ENCODE results near the gene NCBP2. TPM values are rescaled to one million over a fixed set of nuclear protein-coding genes. Genes with fewer than 3 reads are reported as not detected.

Gene NCBP2
- total and polyA plus RNA-seq, 9 donors: 50.7 to 87.2 (median 75.1) TPM

- no peak overlapping the region for H3K27ac ChIP-seq (ENCODE audit: low read length)
- H3K4me1 ChIP-seq (ENCODE audit: control insufficient read depth, insufficient read depth, low read length): no peaks in the 10 kb centered on the region
- WGBS (ENCODE audit: insufficient coverage): no CpG with 5 or more reads among the region's 2 CpGs
- no peaks in the 10 kb centered on the region for H3K27me3 ChIP-seq (ENCODE audit: control insufficient read depth, insufficient read depth, low read length)
- no peak overlapping the region for H3K4me3 ChIP-seq (ENCODE audit: low read length)
- peaks cover 9% of the 10 kb centered on the region for H3K9me3 ChIP-seq (replicated peaks; ENCODE audit: control insufficient read depth, low read depth, low read length)
- DNase-seq: no peak
- H3K36me3 ChIP-seq (ENCODE audit: control insufficient read depth, insufficient read depth, low read length): peaks cover 15% of the 10 kb centered on the region
Observed at GRCh38 chr3:196918968-196919367, 23.4 kb downstream of the NCBP2 start.

DNA sequence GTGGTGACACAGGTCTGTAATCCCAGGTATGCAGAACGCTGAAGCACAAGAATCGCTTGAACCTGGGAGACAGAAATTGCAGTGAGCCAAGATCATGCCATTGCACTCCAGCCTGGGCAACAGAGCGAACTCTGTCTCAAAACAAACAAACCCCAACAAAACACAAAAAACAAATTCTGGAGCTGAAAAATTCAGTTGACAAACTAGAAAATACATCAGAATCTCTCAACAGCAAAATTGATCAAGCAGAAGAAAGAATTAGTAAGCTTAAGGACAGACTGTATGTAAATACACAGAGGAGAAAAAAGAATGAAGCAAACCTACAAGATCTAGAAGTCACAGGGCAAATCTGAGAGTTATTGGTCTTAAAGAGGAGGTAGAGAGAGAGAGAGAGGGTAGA, 25.3 kb downstream of the NCBP2 start:
- H3K36me3 ChIP-seq (ENCODE audit: control insufficient read depth, insufficient read depth, low read length): peaks cover 8% of the 10 kb centered on the region
- no peak overlapping the region for H3K27ac ChIP-seq (ENCODE audit: low read length)

GRCh38 chr3:196916221-196916620, 26.1 kb downstream of the NCBP2 start:
- H3K9me3 ChIP-seq (replicated peaks; ENCODE audit: control insufficient read depth, low read depth, low read length): peaks cover 9% of the 10 kb centered on the region
- no peak overlapping the region for H3K4me3 ChIP-seq (ENCODE audit: low read length)
- no peak for DNase-seq
- H3K27me3 ChIP-seq (ENCODE audit: control insufficient read depth, insufficient read depth, low read length): no peaks in the 10 kb centered on the region
- no CpG with 5 or more reads among the region's 1 CpG for WGBS (ENCODE audit: insufficient coverage)
- H3K27ac ChIP-seq (ENCODE audit: low read length): no peak overlapping the region
- no peaks in the 10 kb centered on the region for H3K4me1 ChIP-seq (ENCODE audit: control insufficient read depth, insufficient read depth, low read length)
- H3K36me3 ChIP-seq (ENCODE audit: control insufficient read depth, insufficient read depth, low read length): peaks cover 8% of the 10 kb centered on the region

More for the DNA sequence above, 25.3 kb downstream of the NCBP2 start:
- Histone ChIP-seq H3K27me3 (ENCODE audit: control insufficient read depth, insufficient read depth, low read length) (no peaks in the 10 kb centered on the region), H3K9me3 (replicated peaks; ENCODE audit: control insufficient read depth, low read depth, low read length) (peaks cover 9% of the 10 kb centered on the region), H3K4me3 (ENCODE audit: low read length) (no peak overlapping the region), H3K4me1 (ENCODE audit: control insufficient read depth, insufficient read depth, low read length) (no peaks in the 10 kb centered on the region)
- DNase-seq: no peak
- WGBS (ENCODE audit: insufficient coverage): 100% methylated on average over 2 of the region's 3 CpGs

DNA sequence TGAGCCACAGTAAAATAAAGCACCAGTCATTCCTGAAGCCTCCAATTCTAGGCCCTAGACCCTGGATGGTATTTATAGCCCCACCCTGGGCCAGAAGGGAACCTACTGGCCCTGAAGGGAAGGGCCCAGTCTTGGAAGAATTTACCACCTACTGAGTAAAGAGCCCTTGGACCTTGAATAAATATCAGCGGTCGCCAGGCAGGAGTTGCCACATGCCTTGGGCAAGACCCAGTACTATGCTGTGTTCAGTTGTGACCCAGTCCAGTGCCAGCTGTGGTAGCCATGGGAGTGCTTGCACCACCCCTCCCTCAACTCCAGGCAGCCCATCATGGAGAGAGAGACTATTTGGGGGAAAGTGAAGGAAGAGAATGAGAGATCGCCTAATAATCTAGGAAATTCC, 27.0 kb downstream of the NCBP2 start:
- Histone ChIP-seq H3K4me3 (ENCODE audit: low read length) (no peak overlapping the region), H3K27me3 (ENCODE audit: control insufficient read depth, insufficient read depth, low read length) (no peaks in the 10 kb centered on the region), H3K9me3 (replicated peaks; ENCODE audit: control insufficient read depth, low read depth, low read length) (peaks cover 9% of the 10 kb centered on the region), H3K36me3 (ENCODE audit: control insufficient read depth, insufficient read depth, low read length) (peaks cover 8% of the 10 kb centered on the region), H3K27ac (ENCODE audit: low read length) (no peak overlapping the region), H3K4me1 (ENCODE audit: control insufficient read depth, insufficient read depth, low read length) (no peaks in the 10 kb centered on the region)
- DNase-seq: no peak
- WGBS (ENCODE audit: insufficient coverage): 100% methylated on average over 2 of the region's 3 CpGs

DNA sequence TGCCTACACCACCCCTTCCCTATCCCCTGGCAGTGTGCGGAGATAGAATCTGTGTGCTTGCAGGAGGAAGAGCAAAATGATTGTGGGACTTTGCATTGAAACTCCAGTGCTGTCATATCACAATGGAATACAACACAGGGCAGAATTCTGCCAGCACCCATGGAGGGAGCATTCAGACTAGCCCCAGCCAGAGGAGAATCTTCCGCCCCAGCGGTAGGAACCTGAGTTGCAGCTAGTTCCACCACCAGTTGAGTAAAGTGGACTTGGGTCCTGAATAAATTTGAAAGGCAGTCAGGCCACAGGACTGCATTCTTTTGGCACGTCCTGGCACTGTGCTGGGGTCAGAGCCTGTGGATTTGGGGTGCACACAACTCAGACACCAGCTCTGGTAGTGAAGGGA, 27.5 kb downstream of the NCBP2 start:
- no peak for DNase-seq
- peaks cover 9% of the 10 kb centered on the region for H3K9me3 ChIP-seq (replicated peaks; ENCODE audit: control insufficient read depth, low read depth, low read length)
- no peaks in the 10 kb centered on the region for H3K4me1 ChIP-seq (ENCODE audit: control insufficient read depth, insufficient read depth, low read length)
- peaks cover 8% of the 10 kb centered on the region for H3K36me3 ChIP-seq (ENCODE audit: control insufficient read depth, insufficient read depth, low read length)
- H3K4me3 ChIP-seq (ENCODE audit: low read length): no peak overlapping the region
- 86% methylated on average over 4 of the region's 4 CpGs for WGBS (ENCODE audit: insufficient coverage)
- no peaks in the 10 kb centered on the region for H3K27me3 ChIP-seq (ENCODE audit: control insufficient read depth, insufficient read depth, low read length)
- no peak overlapping the region for H3K27ac ChIP-seq (ENCODE audit: low read length)

DNA sequence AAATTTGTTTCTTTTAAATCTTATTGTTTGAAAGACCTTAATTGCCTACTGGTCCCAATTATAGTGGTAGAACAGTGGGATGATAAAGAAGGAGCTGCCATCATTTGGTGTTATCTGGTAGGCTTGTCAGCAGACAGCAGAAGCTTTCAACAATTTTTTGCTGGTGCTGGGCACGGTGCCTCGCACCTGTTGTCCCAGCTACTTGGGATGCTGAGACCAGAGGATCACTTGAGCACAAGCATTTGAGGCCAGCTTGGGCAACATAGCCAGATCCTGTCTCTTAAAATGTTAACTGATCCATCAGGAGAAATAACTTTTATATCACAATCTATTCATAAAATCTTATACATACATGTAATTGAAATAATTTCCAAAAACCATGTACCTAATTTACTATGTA, 38.6 kb downstream of the NCBP2 start:
- Histone ChIP-seq H3K27me3 (ENCODE audit: control insufficient read depth, insufficient read depth, low read length) (no peaks in the 10 kb centered on the region), H3K27ac (ENCODE audit: low read length) (no peak overlapping the region), H3K4me3 (ENCODE audit: low read length) (no peak overlapping the region), H3K9me3 (replicated peaks; ENCODE audit: control insufficient read depth, low read depth, low read length) (no peaks in the 10 kb centered on the region), H3K4me1 (ENCODE audit: control insufficient read depth, insufficient read depth, low read length) (no peaks in the 10 kb centered on the region), H3K36me3 (ENCODE audit: control insufficient read depth, insufficient read depth, low read length) (peaks cover 34% of the 10 kb centered on the region)
- 95% methylated on average over 2 of the region's 2 CpGs for WGBS (ENCODE audit: insufficient coverage)
- no peak for DNase-seq

DNA sequence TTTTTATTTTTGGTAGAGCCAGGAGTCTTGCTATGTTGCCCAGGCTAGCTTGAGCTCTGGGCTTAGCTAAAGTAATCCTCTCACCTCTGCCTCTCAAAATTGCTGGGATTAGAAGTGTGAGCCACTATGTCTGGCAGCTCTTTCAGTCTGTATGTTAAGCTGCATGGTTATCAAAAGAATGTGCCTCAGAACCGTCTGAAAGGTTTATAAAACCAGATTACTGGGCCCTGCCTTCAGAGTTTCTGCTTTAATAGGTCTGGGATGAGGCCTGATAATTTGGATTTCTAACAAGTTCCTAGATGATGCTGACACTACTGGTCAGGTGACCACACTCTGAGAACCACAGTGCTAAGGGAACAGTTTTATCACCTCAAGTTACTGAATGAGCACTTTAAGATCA, 40.0 kb downstream of the NCBP2 start:
- H3K4me1 ChIP-seq (ENCODE audit: control insufficient read depth, insufficient read depth, low read length): no peaks in the 10 kb centered on the region
- no peaks in the 10 kb centered on the region for H3K9me3 ChIP-seq (replicated peaks; ENCODE audit: control insufficient read depth, low read depth, low read length)
- 91% methylated on average over 1 of the region's 1 CpG for WGBS (ENCODE audit: insufficient coverage)
- no peaks in the 10 kb centered on the region for H3K27me3 ChIP-seq (ENCODE audit: control insufficient read depth, insufficient read depth, low read length)
- H3K4me3 ChIP-seq (ENCODE audit: low read length): no peak overlapping the region
- H3K36me3 ChIP-seq (ENCODE audit: control insufficient read depth, insufficient read depth, low read length): peaks cover 39% of the 10 kb centered on the region
- H3K27ac ChIP-seq (ENCODE audit: low read length): no peak overlapping the region
- no peak for DNase-seq

- H3K36me3 ChIP-seq (ENCODE audit: control insufficient read depth, insufficient read depth, low read length): peaks cover 39% of the 10 kb centered on the region
- H3K9me3 ChIP-seq (replicated peaks; ENCODE audit: control insufficient read depth, low read depth, low read length): no peaks in the 10 kb centered on the region
- H3K4me3 ChIP-seq (ENCODE audit: low read length): no peak overlapping the region
- DNase-seq: no peak
- no peaks in the 10 kb centered on the region for H3K27me3 ChIP-seq (ENCODE audit: control insufficient read depth, insufficient read depth, low read length)
- H3K4me1 ChIP-seq (ENCODE audit: control insufficient read depth, insufficient read depth, low read length): no peaks in the 10 kb centered on the region
- no CpG with 5 or more reads among the region's 1 CpG for WGBS (ENCODE audit: insufficient coverage)
- H3K27ac ChIP-seq (ENCODE audit: low read length): no peak overlapping the region
Observed at GRCh38 chr3:196901768-196902167, 40.6 kb downstream of the NCBP2 start.

DNA sequence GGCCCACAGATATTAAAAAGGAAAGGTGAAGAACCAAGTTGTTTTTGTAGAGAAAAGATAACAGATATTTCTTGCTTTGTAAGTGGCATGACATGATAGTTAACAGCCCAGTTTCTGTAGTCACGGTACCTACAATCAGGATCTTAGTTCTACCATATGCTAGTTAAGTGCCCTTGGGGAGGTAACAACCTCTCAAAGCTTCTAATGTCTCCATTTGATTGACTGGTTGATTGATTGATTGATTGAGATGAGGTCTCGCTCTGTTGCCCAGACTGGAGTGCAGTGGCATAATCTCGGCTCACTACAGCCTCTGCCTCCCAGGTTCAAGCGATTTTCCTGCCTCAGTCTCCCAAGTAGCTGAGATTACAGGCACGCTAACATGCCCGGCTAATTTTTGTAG, 46.1 kb downstream of the NCBP2 start:
- Histone ChIP-seq H3K9me3 (replicated peaks; ENCODE audit: control insufficient read depth, low read depth, low read length) (no peaks in the 10 kb centered on the region), H3K4me1 (ENCODE audit: control insufficient read depth, insufficient read depth, low read length) (no peaks in the 10 kb centered on the region), H3K36me3 (ENCODE audit: control insufficient read depth, insufficient read depth, low read length) (peaks cover 11% of the 10 kb centered on the region), H3K27ac (ENCODE audit: low read length) (no peak overlapping the region), H3K4me3 (ENCODE audit: low read length) (no peak overlapping the region), H3K27me3 (ENCODE audit: control insufficient read depth, insufficient read depth, low read length) (no peaks in the 10 kb centered on the region)
- WGBS (ENCODE audit: insufficient coverage): 94% methylated on average over 5 of the region's 6 CpGs
- DNase-seq: no peak

GRCh38 chr3:196894557-196895295, 47.6 kb downstream of the NCBP2 start:
- Histone ChIP-seq H3K9me3 (replicated peaks; ENCODE audit: control insufficient read depth, low read depth, low read length) (no peaks in the 10 kb centered on the region), H3K36me3 (ENCODE audit: control insufficient read depth, insufficient read depth, low read length) (peaks cover 8% of the 10 kb centered on the region), H3K4me3 (ENCODE audit: low read length) (no peak overlapping the region), H3K4me1 (ENCODE audit: control insufficient read depth, insufficient read depth, low read length) (no peaks in the 10 kb centered on the region), H3K27me3 (ENCODE audit: control insufficient read depth, insufficient read depth, low read length) (no peaks in the 10 kb centered on the region), H3K27ac (ENCODE audit: low read length) (no peak overlapping the region)
- 80% methylated on average over 4 of the region's 13 CpGs for WGBS (ENCODE audit: insufficient coverage)
- no peak for DNase-seq
